Activated CD4-positive, alpha-beta T cell treated with anti-CD3 and anti-CD28 coated beads, Interleukin-2, amount 10 ng/mL, durations not matched to agents 7 days and 5 days (primary cell): ENCODE results near the gene VSIR. TPM values are rescaled to one million over a fixed set of nuclear protein-coding genes. Genes with fewer than 3 reads are reported as not detected.
A peak's percentile ranks its signal among the peaks of the same experiment; 100 is the strongest.

Experiments
- CTCF ChIA-PET: fragments of 350-600 bp; sonication (Branson Sonifier 250); formaldehyde crosslinking; loops from one replicate; lab custom pipeline; 2021; ENCODE audit warnings: antibody characterized with exemption; lab: Charles Lee
- POLR2A ChIA-PET: fragments of 350-600 bp; sonication (Branson Sonifier 250); formaldehyde crosslinking; loops from one replicate; lab custom pipeline; 2021; ENCODE audit warnings: antibody characterized with exemption; lab: Charles Lee
- DNase-seq: peaks from one replicate; pipeline ENCODE4 v3.0.0-alpha.2; 2020
- H3K27ac Mint-ChIP-seq: one replicate; pipeline ENCODE4 v1.8.0; 2021; ENCODE audit warnings: mild to moderate bottlenecking, moderate library complexity, mixed read lengths
- H3K27me3 Mint-ChIP-seq: one replicate; pipeline ENCODE4 v1.8.0; 2021; ENCODE audit warnings: mixed read lengths
- H3K36me3 Mint-ChIP-seq: one replicate; pipeline ENCODE4 v1.8.0; 2021; ENCODE audit warnings: low read depth, mixed read lengths
- H3K4me1 Mint-ChIP-seq: one replicate; pipeline ENCODE4 v1.8.0; 2021; ENCODE audit warnings: mixed read lengths
- H3K4me3 Mint-ChIP-seq: one replicate; pipeline ENCODE4 v1.8.0; 2021; ENCODE audit warnings: mild to moderate bottlenecking, moderate library complexity, mixed read lengths
- H3K9me3 Mint-ChIP-seq: one replicate; pipeline ENCODE4 v1.8.0; 2021; ENCODE audit warnings: mixed read lengths
- total RNA-seq, 2 experiments: library from RNA; stranded (reverse); gene quantifications; one replicate each; pipeline ENCODE4 v1.2.3, GENCODE V29; 2021

Gene VSIR
- total RNA-seq, 2 experiments from 2014 or later, result 120 to 148 TPM

- Mint-ChIP-seq H3K9me3 (no peaks in the 10 kb centered on the region), H3K4me3 (no peak overlapping the region)
- POLR2A ChIA-PET, result no interaction called here
Observed at GRCh38 chr10:71708301-71708703, 65.0 kb downstream of the VSIR start.

GRCh38 chr10:71707240-71707789, 66.0 kb downstream of the VSIR start:
- no peak for DNase-seq
- peaks cover 29% of the 10 kb centered on the region for H3K4me1 Mint-ChIP-seq
- ChIA-PET CTCF (interaction anchor here (0.8 to 5.5 kb wide), 18 partner anchors 9 to 393 kb away, joined by 3 to 42 read pairs (median 7); partner anchors contain the start of genes C10orf105 and VSIR), POLR2A (no interaction called here)
- H3K9me3 Mint-ChIP-seq, result no peaks in the 10 kb centered on the region
- no peaks in the 10 kb centered on the region for H3K36me3 Mint-ChIP-seq
- H3K27me3 Mint-ChIP-seq, result no peaks in the 10 kb centered on the region
- H3K4me3 Mint-ChIP-seq, result no peak overlapping the region
- peak overlapping the region; percentile 80 for H3K27ac Mint-ChIP-seq

More at GRCh38 chr10:71708301-71708703, 65.0 kb downstream of the VSIR start:
- CTCF ChIA-PET, result interaction anchor here (0.6 to 5.5 kb wide), 27 partner anchors 10 to 394 kb away, joined by 3 to 42 read pairs (median 5); partner anchors contain the start of genes C10orf105 and VSIR
- peak overlapping the region; percentile 80 for H3K27ac Mint-ChIP-seq
- no peaks in the 10 kb centered on the region for H3K27me3 Mint-ChIP-seq
- no peaks in the 10 kb centered on the region for H3K36me3 Mint-ChIP-seq
- peaks cover 39% of the 10 kb centered on the region for H3K4me1 Mint-ChIP-seq
- DNase-seq, result peak; percentile 64

- POLR2A ChIA-PET, result no interaction called here
- CTCF ChIA-PET, result interaction anchor here (0.8 to 5.5 kb wide), 12 partner anchors 8 to 389 kb away, joined by 3 to 42 read pairs (median 4); partner anchors contain the start of gene VSIR
- DNase-seq, result no peak
- Mint-ChIP-seq H3K9me3 (no peaks in the 10 kb centered on the region), H3K27ac (no peak overlapping the region), H3K27me3 (no peaks in the 10 kb centered on the region), H3K4me1 (peaks cover 22% of the 10 kb centered on the region), H3K4me3 (no peak overlapping the region), H3K36me3 (no peaks in the 10 kb centered on the region)
Observed at GRCh38 chr10:71706216-71707121, 66.9 kb downstream of the VSIR start.

GRCh38 chr10:71705582-71705981, 67.7 kb downstream of the VSIR start:
- ChIA-PET CTCF (interaction anchor here (0.9 to 5.5 kb wide), 6 partner anchors 8 to 68 kb away, joined by 4 to 42 read pairs (median 15); partner anchors contain the start of gene VSIR), POLR2A (no interaction called here)
- DNase-seq, result no peak
- peaks cover 21% of the 10 kb centered on the region for H3K4me1 Mint-ChIP-seq
- H3K27ac Mint-ChIP-seq, result peak overlapping the region; percentile 69
- H3K9me3 Mint-ChIP-seq, result no peaks in the 10 kb centered on the region
- H3K36me3 Mint-ChIP-seq, result no peaks in the 10 kb centered on the region
- H3K27me3 Mint-ChIP-seq, result no peaks in the 10 kb centered on the region
- H3K4me3 Mint-ChIP-seq, result no peak overlapping the region

- H3K9me3 Mint-ChIP-seq, result no peaks in the 10 kb centered on the region
- H3K27ac Mint-ChIP-seq, result no peak overlapping the region
- CTCF ChIA-PET, result interaction anchor here (0.6 to 5.5 kb wide), 8 partner anchors 7 to 1468 kb away, joined by 3 to 42 read pairs (median 5); partner anchors contain the start of gene VSIR
- no peak for DNase-seq
- H3K27me3 Mint-ChIP-seq, result no peaks in the 10 kb centered on the region
- H3K4me3 Mint-ChIP-seq, result no peak overlapping the region
- POLR2A ChIA-PET, result no interaction called here
- H3K36me3 Mint-ChIP-seq, result no peaks in the 10 kb centered on the region
- H3K4me1 Mint-ChIP-seq, result peaks cover 18% of the 10 kb centered on the region
Observed at GRCh38 chr10:71704816-71705215, 68.5 kb downstream of the VSIR start.

- DNase-seq, result no peak
Observed at GRCh38 chr10:71703577-71703976, 69.7 kb downstream of the VSIR start.

GRCh38 chr10:71701496-71702132, 71.7 kb downstream of the VSIR start:
- peaks cover 25% of the 10 kb centered on the region for H3K4me1 Mint-ChIP-seq
- CTCF ChIA-PET, result interaction anchor here (1.1 to 1.3 kb wide), 3 partner anchors 29 to 383 kb away, joined by 3 to 4 read pairs (median 4); partner anchors contain the start of gene SLC29A3
- H3K9me3 Mint-ChIP-seq, result no peaks in the 10 kb centered on the region
- H3K4me3 Mint-ChIP-seq, result no peak overlapping the region
- no peaks in the 10 kb centered on the region for H3K36me3 Mint-ChIP-seq
- no peak for DNase-seq
- POLR2A ChIA-PET, result no interaction called here
- H3K27me3 Mint-ChIP-seq, result no peaks in the 10 kb centered on the region
- H3K27ac Mint-ChIP-seq, result peak overlapping the region; percentile 46

More at GRCh38 chr10:71703577-71703976, 69.7 kb downstream of the VSIR start:
- POLR2A ChIA-PET, result no interaction called here
- Mint-ChIP-seq H3K4me1 (peaks cover 21% of the 10 kb centered on the region), H3K9me3 (no peaks in the 10 kb centered on the region), H3K27ac (no peak overlapping the region), H3K4me3 (no peak overlapping the region), H3K36me3 (no peaks in the 10 kb centered on the region), H3K27me3 (no peaks in the 10 kb centered on the region)
- CTCF ChIA-PET, result interaction anchor here (2.4 kb wide), 1 partner anchor 13 kb away, joined by 8 read pairs; no protein-coding TSS in a partner anchor

GRCh38 chr10:71700731-71701368, 72.5 kb downstream of the VSIR start:
- ChIA-PET POLR2A (no interaction called here), CTCF (interaction anchor here (1.1 to 1.3 kb wide), 3 partner anchors 29 to 382 kb away, joined by 3 to 4 read pairs (median 4); partner anchors contain the start of gene SLC29A3)
- Mint-ChIP-seq H3K9me3 (no peaks in the 10 kb centered on the region), H3K4me3 (no peak overlapping the region), H3K27ac (no peak overlapping the region), H3K4me1 (peaks cover 30% of the 10 kb centered on the region), H3K27me3 (no peaks in the 10 kb centered on the region), H3K36me3 (no peaks in the 10 kb centered on the region)
- no peak for DNase-seq

- Mint-ChIP-seq H3K36me3 (no peaks in the 10 kb centered on the region), H3K4me3 (no peak overlapping the region), H3K27me3 (no peaks in the 10 kb centered on the region), H3K4me1 (peaks cover 48% of the 10 kb centered on the region), H3K9me3 (no peaks in the 10 kb centered on the region), H3K27ac (peak overlapping the region; percentile 66)
- ChIA-PET POLR2A (no interaction called here), CTCF (interaction anchor here (1.1 to 4.9 kb wide), 10 partner anchors 9 to 314 kb away, joined by 4 to 42 read pairs (median 6); partner anchors contain the start of gene VSIR)
- no peak for DNase-seq
Observed at GRCh38 chr10:71698737-71699136, 74.6 kb downstream of the VSIR start.

GRCh38 chr10:71697938-71698709, 75.2 kb downstream of the VSIR start:
- POLR2A ChIA-PET, result interaction anchor here (0.5 kb wide), 1 partner anchor 21 kb away, joined by 3 read pairs; no protein-coding TSS in a partner anchor
- Mint-ChIP-seq H3K27ac (peak overlapping the region; percentile 66), H3K9me3 (no peaks in the 10 kb centered on the region), H3K36me3 (no peaks in the 10 kb centered on the region), H3K27me3 (no peaks in the 10 kb centered on the region), H3K4me3 (no peak overlapping the region), H3K4me1 (peaks cover 52% of the 10 kb centered on the region)
- peak; percentile 36 for DNase-seq
- CTCF ChIA-PET, result interaction anchor here (1.1 to 4.9 kb wide), 12 partner anchors 9 to 379 kb away, joined by 3 to 42 read pairs (median 5); partner anchors contain the start of genes SLC29A3 and VSIR
